Neural progenitor cell (in vitro differentiated cells): ENCODE data around the gene PSEN1. TPM values are rescaled to one million over a fixed set of nuclear protein-coding genes. Genes with fewer than 3 reads are reported as not detected.

Source experiments
- DNase-seq: peaks from one replicate; pipeline ENCODE4 v3.0.0-alpha.2; 2016; ENCODE audit warnings: low spot score
- H2AFZ ChIP-seq: fragments of 200-600 bp; sonication (generic); replicated peaks from 2 replicates; pipeline ENCODE4 v1.6.1; 2016; ENCODE audit warnings: antibody characterized with exemption
- H3F3A ChIP-seq: fragments of 200-600 bp; sonication (generic); 2 replicates; pipeline ENCODE4 v1.6.1; 2016; ENCODE audit warnings: antibody characterized with exemption, low read depth
- H3K27ac ChIP-seq: fragments of 200-600 bp; sonication (generic); 2 replicates; pipeline ENCODE4 v1.5.1; 2016; ENCODE audit warnings: mild to moderate bottlenecking
- H3K27me3 ChIP-seq: fragments of 200-600 bp; sonication (generic); 2 replicates; pipeline ENCODE4 v1.6.1; 2016; ENCODE audit warnings: mild to moderate bottlenecking, moderate library complexity
- H3K36me3 ChIP-seq: fragments of 200-600 bp; sonication (generic); 2 replicates; pipeline ENCODE4 v1.5.1; 2016
- H3K4me1 ChIP-seq: fragments of 200-600 bp; sonication (generic); 2 replicates; pipeline ENCODE4 v1.6.1; 2016; ENCODE audit warnings: mixed run types
- H3K4me2 ChIP-seq: fragments of 200-600 bp; sonication (generic); 2 replicates; pipeline ENCODE4 v1.6.1; 2016
- H3K4me3 ChIP-seq: fragments of 200-600 bp; sonication (generic); 2 replicates; pipeline ENCODE4 v1.5.1; 2016
- H3K79me2 ChIP-seq: fragments of 200-600 bp; sonication (generic); 2 replicates; pipeline ENCODE4 v1.6.1; 2016; ENCODE audit warnings: low read depth
- H3K9ac ChIP-seq: fragments of 200-600 bp; sonication (generic); 2 replicates; pipeline ENCODE4 v1.6.1; 2016
- H3K9me3 ChIP-seq: fragments of 200-600 bp; sonication (generic); 2 replicates; pipeline ENCODE4 v1.5.1; 2016; ENCODE audit warnings: low read depth
- H4K20me1 ChIP-seq: fragments of 200-600 bp; sonication (generic); 2 replicates; pipeline ENCODE4 v1.6.1; 2016; ENCODE audit warnings: low read depth
- H3K27ac Mint-ChIP-seq: 3 replicates; pipeline ENCODE4 v1.8.0; 2021; ENCODE audit warnings: mixed read lengths
- H3K27me3 Mint-ChIP-seq: 2 replicates; pipeline ENCODE4 v1.8.0; 2022; ENCODE audit warnings: low read depth, mild to moderate bottlenecking, inconsistent platforms, moderate library complexity, mixed read lengths; ENCODE audit not compliant: insufficient read depth
- H3K36me3 Mint-ChIP-seq: 3 replicates; pipeline ENCODE4 v1.8.0; 2021; ENCODE audit warnings: mixed read lengths
- H3K4me1 Mint-ChIP-seq: 3 replicates; pipeline ENCODE4 v1.8.0; 2021; ENCODE audit warnings: mixed read lengths
- H3K4me3 Mint-ChIP-seq: 3 replicates; pipeline ENCODE4 v1.8.0; 2021; ENCODE audit warnings: mild to moderate bottlenecking, moderate library complexity, mixed read lengths
- H3K9me3 Mint-ChIP-seq: 3 replicates; pipeline ENCODE4 v1.8.0; 2020; ENCODE audit warnings: mixed read lengths
- EZH2 ChIP-seq: fragments of 200-600 bp; sonication (generic); IDR thresholded peaks from 2 replicates; pipeline ENCODE4 v1.6.1; 2017; ENCODE audit warnings: antibody characterized with exemption, mild to moderate bottlenecking, moderate library complexity
- EZH2phosphoT487 ChIP-seq: fragments of 200-600 bp; sonication (generic); IDR thresholded peaks from 2 replicates; pipeline ENCODE4 v1.6.1; 2017; ENCODE audit warnings: antibody characterized with exemption
- total RNA-seq: library from RNA; depleted of rRNA; stranded (reverse); fragments of >200 nt; gene quantifications from 2 replicates; pipeline ENCODE4 v1.2.3, GENCODE V29; 2015; ENCODE audit warnings: low replicate concordance
- TF ChIP-seq, protein P1 (sequence below): fragments of 200-600 bp; sonication (generic); IDR thresholded peaks from 2 replicates; pipeline ENCODE4 v1.5.1; 2017; ENCODE audit warnings: antibody characterized with exemption, mild to moderate bottlenecking

The PSEN1 gene
- 55.3 and 80.5 TPM in 2 replicates for total RNA-seq

- H3K79me2 ChIP-seq: peaks cover 49% of the 10 kb centered on the region
- H3K27me3 ChIP-seq: no peaks in the 10 kb centered on the region
Observed at GRCh38 chr14:73136387-73137225, at the start of gene PSEN1. TSS of gene PSEN1 (plus strand) at chr14:73136507. CDS start at chr14:73148020, 11,513 bp downstream.

GRCh38 chr14:73091044-73091443, 45.3 kb upstream of the PSEN1 start:
- H4K20me1 ChIP-seq: peaks cover 9% of the 10 kb centered on the region
- Mint-ChIP-seq H3K9me3 (no peaks in the 10 kb centered on the region), H3K27ac (no peak overlapping the region), H3K4me3 (no peak overlapping the region), H3K27me3 (no peaks in the 10 kb centered on the region), H3K36me3 (peaks cover 30% of the 10 kb centered on the region), H3K4me1 (no peaks in the 10 kb centered on the region)
- H3K4me3 ChIP-seq: no peak overlapping the region
- no peaks in the 10 kb centered on the region for H3K4me1 ChIP-seq
- no peak for DNase-seq
- no peaks in the 10 kb centered on the region for H3K9me3 ChIP-seq
- no peak overlapping the region for H3K27ac ChIP-seq
- no peak overlapping the region for H3K9ac ChIP-seq
- TF ChIP-seq EZH2 (no peak), EZH2phosphoT487 (no peak)
- TF ChIP-seq, protein P1, sequence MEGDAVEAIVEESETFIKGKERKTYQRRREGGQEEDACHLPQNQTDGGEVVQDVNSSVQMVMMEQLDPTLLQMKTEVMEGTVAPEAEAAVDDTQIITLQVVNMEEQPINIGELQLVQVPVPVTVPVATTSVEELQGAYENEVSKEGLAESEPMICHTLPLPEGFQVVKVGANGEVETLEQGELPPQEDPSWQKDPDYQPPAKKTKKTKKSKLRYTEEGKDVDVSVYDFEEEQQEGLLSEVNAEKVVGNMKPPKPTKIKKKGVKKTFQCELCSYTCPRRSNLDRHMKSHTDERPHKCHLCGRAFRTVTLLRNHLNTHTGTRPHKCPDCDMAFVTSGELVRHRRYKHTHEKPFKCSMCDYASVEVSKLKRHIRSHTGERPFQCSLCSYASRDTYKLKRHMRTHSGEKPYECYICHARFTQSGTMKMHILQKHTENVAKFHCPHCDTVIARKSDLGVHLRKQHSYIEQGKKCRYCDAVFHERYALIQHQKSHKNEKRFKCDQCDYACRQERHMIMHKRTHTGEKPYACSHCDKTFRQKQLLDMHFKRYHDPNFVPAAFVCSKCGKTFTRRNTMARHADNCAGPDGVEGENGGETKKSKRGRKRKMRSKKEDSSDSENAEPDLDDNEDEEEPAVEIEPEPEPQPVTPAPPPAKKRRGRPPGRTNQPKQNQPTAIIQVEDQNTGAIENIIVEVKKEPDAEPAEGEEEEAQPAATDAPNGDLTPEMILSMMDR: no peak
- H3K27me3 ChIP-seq: no peaks in the 10 kb centered on the region
- no peak overlapping the region for H2AFZ ChIP-seq
- H3K4me2 ChIP-seq: no peak overlapping the region
- peaks cover 8% of the 10 kb centered on the region for H3F3A ChIP-seq
- peaks cover 93% of the 10 kb centered on the region for H3K79me2 ChIP-seq
- H3K36me3 ChIP-seq: peaks cover 39% of the 10 kb centered on the region

More at GRCh38 chr14:73136387-73137225, at the start of gene PSEN1:
- Histone ChIP-seq H3K4me3 (peak within 1 kb of the TSS; percentile 85), H3K9me3 (no peaks in the 10 kb centered on the region), H3K4me2 (peak within 1 kb of the TSS; percentile 94), H3K9ac (peak within 1 kb of the TSS; percentile 81), H3K4me1 (peaks cover 3% of the 10 kb centered on the region), H2AFZ (peak within 1 kb of the TSS; percentile 93), H3K27ac (peak within 1 kb of the TSS; percentile 92), H4K20me1 (peaks cover 13% of the 10 kb centered on the region), H3F3A (peaks cover 18% of the 10 kb centered on the region), H3K36me3 (no peaks in the 10 kb centered on the region)
- peak within 1 kb of the TSS; percentile 98 for H3K27ac Mint-ChIP-seq
- H3K4me3 Mint-ChIP-seq: peak within 1 kb of the TSS; percentile 94
- DNase-seq: peak; percentile 98
- H3K4me1 Mint-ChIP-seq: peaks cover 14% of the 10 kb centered on the region
- H3K27me3 Mint-ChIP-seq: peaks cover 3% of the 10 kb centered on the region
- H3K36me3 Mint-ChIP-seq: peaks cover 11% of the 10 kb centered on the region
- TF ChIP-seq, protein P1: no peak
- no peak for TF ChIP-seq EZH2
- no peak for TF ChIP-seq EZH2phosphoT487
- peaks cover 14% of the 10 kb centered on the region for H3K9me3 Mint-ChIP-seq

GRCh38 chr14:73097421-73097820, 38.9 kb upstream of the PSEN1 start:
- H3K27ac Mint-ChIP-seq: peak overlapping the region; percentile 63
- Histone ChIP-seq H3K4me3 (no peak overlapping the region), H3K9ac (no peak overlapping the region), H2AFZ (no peak overlapping the region), H3F3A (peaks cover 23% of the 10 kb centered on the region), H4K20me1 (peaks cover 13% of the 10 kb centered on the region), H3K9me3 (no peaks in the 10 kb centered on the region), H3K36me3 (peaks cover 37% of the 10 kb centered on the region), H3K4me1 (no peaks in the 10 kb centered on the region), H3K27ac (no peak overlapping the region), H3K27me3 (no peaks in the 10 kb centered on the region), H3K4me2 (no peak overlapping the region), H3K79me2 (peaks cover 70% of the 10 kb centered on the region)
- TF ChIP-seq EZH2: no peak
- TF ChIP-seq, protein P1: no peak
- no peak for TF ChIP-seq EZH2phosphoT487
- H3K9me3 Mint-ChIP-seq: no peaks in the 10 kb centered on the region
- DNase-seq: no peak
- H3K4me1 Mint-ChIP-seq: no peaks in the 10 kb centered on the region
- peaks cover 24% of the 10 kb centered on the region for H3K36me3 Mint-ChIP-seq
- no peaks in the 10 kb centered on the region for H3K27me3 Mint-ChIP-seq
- no peak overlapping the region for H3K4me3 Mint-ChIP-seq
